Mucosa of gallbladder (tissue), 1 donor: Measurements from ENCODE around the gene ZGLP1. TPM values are rescaled to one million over a fixed set of nuclear protein-coding genes. Genes with fewer than 3 reads are reported as not detected.
"Not testable (repeated sequence)": the region's sequence is repeated elsewhere in the genome, so short reads cannot be mapped to it uniquely, and the experiment has no call there.

Experiments used
- DNase-seq: peaks from one replicate; pipeline ENCODE4 v3.0.0-alpha.2; 2020; ENCODE audit warnings: low spot score
- total RNA-seq: library from RNA; stranded (reverse); gene quantifications from one replicate; pipeline ENCODE4 v1.2.1, GENCODE V29; 2021
- donor health status: DM: no; HTN: no; CAD: no.

Gene ZGLP1
- total RNA-seq, 1 donor from 2014 or later, result 7.3 TPM

- no peak for DNase-seq
Measured at GRCh38 chr19:10293637-10294367, 15.8 kb downstream of the ZGLP1 start.

- no peak for DNase-seq
Measured at GRCh38 chr19:10292789-10293636, 16.6 kb downstream of the ZGLP1 start.

- peak; percentile 76 for DNase-seq
Measured at GRCh38 chr19:10292206-10292788, 17.3 kb downstream of the ZGLP1 start.

GRCh38 chr19:10291554-10292205 is 17.9 kb downstream of the ZGLP1 start:
- no peak for DNase-seq

- DNase-seq, result no peak
Measured at GRCh38 chr19:10290876-10291553, 18.6 kb downstream of the ZGLP1 start.

GRCh38 chr19:10290357-10290875 is 19.2 kb downstream of the ZGLP1 start:
- no peak for DNase-seq

GRCh38 chr19:10289836-10290356 is 19.7 kb downstream of the ZGLP1 start, which contains the start of gene ICAM5:
TSS of gene ICAM5 (plus strand) at chr19:10289952. CDS start at chr19:10290044, 92 bp downstream.
- DNase-seq, result no peak

- no peak for DNase-seq
Measured at GRCh38 chr19:10289167-10289835, 20.3 kb downstream of the ZGLP1 start.

- no peak for DNase-seq
Measured at GRCh38 chr19:10288662-10289166, 20.9 kb downstream of the ZGLP1 start.

GRCh38 chr19:10286803-10287737 is 22.5 kb downstream of the ZGLP1 start, which contains the start of gene ICAM4:
TSS of gene ICAM4 (plus strand) at chr19:10286955. CDS start at chr19:10287013, 58 bp downstream.
- no peak for DNase-seq

GRCh38 chr19:10285393-10285792 is 24.2 kb downstream of the ZGLP1 start:
- no peak for DNase-seq

- DNase-seq, result no peak
Measured at GRCh38 chr19:10284960-10285278, 24.7 kb downstream of the ZGLP1 start.

GRCh38 chr19:10284065-10284959 is 25.3 kb downstream of the ZGLP1 start:
- DNase-seq, result no peak

GRCh38 chr19:10283301-10284064 is 26.1 kb downstream of the ZGLP1 start:
- no peak for DNase-seq

- not testable (repeated sequence) for DNase-seq
Measured at GRCh38 chr19:10282043-10282442, 27.6 kb downstream of the ZGLP1 start.

- no peak for DNase-seq
Measured at GRCh38 chr19:10279737-10280442, 29.7 kb downstream of the ZGLP1 start.

GRCh38 chr19:10278935-10279334 is 30.7 kb downstream of the ZGLP1 start:
- DNase-seq, result no peak
